Effector memory CD8-positive, alpha-beta T cell (primary cell): ENCODE measurements around the gene LMF2.

Source experiments
- ATAC-seq: fragments of 150-1000 bp; cut with Tn5 transposase; replicated peaks from 2 replicates; pipeline ENCODE4 v1.10.0; 2021; ENCODE audit warnings: mild to moderate bottlenecking, moderate library complexity
- DNase-seq, 3 experiments: peaks; one replicate each; pipeline ENCODE4 v3.0.0; 2021
- H3K27ac Mint-ChIP-seq, 2 donors: one replicate each; pipeline ENCODE4 v1.8.0; 2022; ENCODE audit warnings: mild to moderate bottlenecking in 2 of 2, mixed read lengths in 2 of 2, moderate library complexity in 2 of 2
- H3K27me3 Mint-ChIP-seq, 2 donors: one replicate each; pipeline ENCODE4 v1.8.0; 2022; ENCODE audit warnings: mixed read lengths in 2 of 2
- H3K36me3 Mint-ChIP-seq: one replicate; pipeline ENCODE4 v1.8.0; 2022; ENCODE audit warnings: mild to moderate bottlenecking, moderate library complexity, mixed read lengths; ENCODE audit not compliant: insufficient read depth
- H3K4me1 Mint-ChIP-seq, 2 donors: one replicate each; pipeline ENCODE4 v1.8.0; 2022; ENCODE audit warnings: low read depth in 2 of 2, mixed read lengths in 2 of 2
- H3K4me3 Mint-ChIP-seq, 2 donors: one replicate each; pipeline ENCODE4 v1.8.0; 2022; ENCODE audit warnings: mild to moderate bottlenecking in 2 of 2, mixed read lengths in 2 of 2, moderate library complexity in 2 of 2
- H3K9me3 Mint-ChIP-seq, 2 donors: one replicate each; pipeline ENCODE4 v1.8.0; 2022; ENCODE audit warnings: mixed read lengths in 2 of 2
- total RNA-seq, 9 experiments: gene quantifications; one replicate each; lab custom pipeline; 2026; lab: John Stamatoyannopoulos, UW

The LMF2 gene
- total RNA-seq = 64.4 to 149 (median 101) reads per million in 9 experiments

- Mint-ChIP-seq H3K4me3 (peak within 1 kb of the TSS; percentile 95 to 98), H3K9me3 (no peaks in the 10 kb centered on the region), H3K36me3 (peaks cover 27% of the 10 kb centered on the region), H3K27ac (peak within 1 kb of the TSS; percentile 95 to 97), H3K27me3 (no peaks in the 10 kb centered on the region), H3K4me1 (peaks cover 11 to 16% of the 10 kb centered on the region in 2 donors)
- DNase-seq = peak; percentile 83 to 86 (median 86)
- peak; percentile 76 for ATAC-seq
These were observed at the start of gene LMF2 for GRCh38 chr22:50507421-50507990. LMF2 (minus strand) TSS chr22:50507702; CDS start chr22:50507675, 27 bp downstream.

GRCh38 chr22:50556703-50557102, 49.2 kb upstream of the LMF2 start:
- Mint-ChIP-seq H3K36me3 (peaks cover 9% of the 10 kb centered on the region), H3K4me3 (no peak overlapping the region), H3K27ac (no peak overlapping the region), H3K27me3 (no peaks in the 10 kb centered on the region), H3K4me1 (peaks cover 8% of the 10 kb centered on the region in 2 donors), H3K9me3 (no peaks in the 10 kb centered on the region)
- no peak for DNase-seq
- no peak for ATAC-seq

- no peak for ATAC-seq
- Mint-ChIP-seq H3K27me3 (no peaks in the 10 kb centered on the region), H3K4me1 (peaks cover 10 to 15% of the 10 kb centered on the region in 2 donors), H3K4me3 (no peak overlapping the region), H3K36me3 (peaks cover 9% of the 10 kb centered on the region), H3K27ac (no peak overlapping the region), H3K9me3 (no peaks in the 10 kb centered on the region)
- no peak for DNase-seq
These were observed 45.8 kb upstream of the LMF2 start for GRCh38 chr22:50553310-50553709.

GRCh38 chr22:50551160-50551752, 43.8 kb upstream of the LMF2 start:
- no peaks in the 10 kb centered on the region for H3K27me3 Mint-ChIP-seq
- DNase-seq (no peak), ATAC-seq (no peak)
- H3K36me3 Mint-ChIP-seq = peaks cover 9% of the 10 kb centered on the region
- H3K4me1 Mint-ChIP-seq = peaks cover 10 to 15% of the 10 kb centered on the region in 2 donors
- peak overlapping the region in 1 of 2 donors; percentile 91 for H3K27ac Mint-ChIP-seq
- no peaks in the 10 kb centered on the region for H3K9me3 Mint-ChIP-seq
- peak overlapping the region in 1 of 2 donors; percentile 77 for H3K4me3 Mint-ChIP-seq

- DNase-seq (no peak), ATAC-seq (no peak)
- H3K27ac Mint-ChIP-seq = peak overlapping the region; percentile 87 to 91
- H3K4me3 Mint-ChIP-seq = peak overlapping the region; percentile 77 to 83
- H3K9me3 Mint-ChIP-seq = no peaks in the 10 kb centered on the region
- peaks cover 9% of the 10 kb centered on the region for H3K36me3 Mint-ChIP-seq
- peaks cover 19 to 24% of the 10 kb centered on the region in 2 donors for H3K4me1 Mint-ChIP-seq
- no peaks in the 10 kb centered on the region for H3K27me3 Mint-ChIP-seq
These were observed 42.9 kb upstream of the LMF2 start for GRCh38 chr22:50550395-50550794.

GRCh38 chr22:50548921-50549790, 41.7 kb upstream of the LMF2 start:
- DNase-seq (no peak), ATAC-seq (peak; percentile 2)
- Mint-ChIP-seq H3K4me1 (peaks cover 31 to 35% of the 10 kb centered on the region in 2 donors), H3K4me3 (peak overlapping the region; percentile 77 to 83), H3K27me3 (no peaks in the 10 kb centered on the region), H3K36me3 (peaks cover 17% of the 10 kb centered on the region), H3K27ac (peak overlapping the region in 1 of 2 donors; percentile 87), H3K9me3 (no peaks in the 10 kb centered on the region)

GRCh38 chr22:50548040-50548920, 40.8 kb upstream of the LMF2 start:
- Mint-ChIP-seq H3K36me3 (peaks cover 17% of the 10 kb centered on the region), H3K27ac (peak overlapping the region; percentile 79 to 90), H3K4me3 (peak overlapping the region; percentile 56 to 77), H3K9me3 (no peaks in the 10 kb centered on the region), H3K27me3 (no peaks in the 10 kb centered on the region), H3K4me1 (peaks cover 31 to 35% of the 10 kb centered on the region in 2 donors)
- peak; percentile 50 for ATAC-seq
- DNase-seq = peak in 2 of 3 experiments; percentile 38 to 54

- Mint-ChIP-seq H3K9me3 (no peaks in the 10 kb centered on the region), H3K27ac (peak overlapping the region; percentile 79 to 90), H3K4me3 (peak overlapping the region; percentile 56 to 59), H3K4me1 (peaks cover 33 to 35% of the 10 kb centered on the region in 2 donors), H3K36me3 (peaks cover 17% of the 10 kb centered on the region), H3K27me3 (no peaks in the 10 kb centered on the region)
- DNase-seq (no peak), ATAC-seq (no peak)
These were observed 39.9 kb upstream of the LMF2 start for GRCh38 chr22:50547263-50547985.

- no peak for ATAC-seq
- DNase-seq = no peak
- H3K9me3 Mint-ChIP-seq = no peaks in the 10 kb centered on the region
- peaks cover 18% of the 10 kb centered on the region for H3K36me3 Mint-ChIP-seq
- H3K27ac Mint-ChIP-seq = peak overlapping the region; percentile 76 to 92
- peaks cover 35% of the 10 kb centered on the region in 2 donors for H3K4me1 Mint-ChIP-seq
- peak overlapping the region in 1 of 2 donors; percentile 78 for H3K4me3 Mint-ChIP-seq
- H3K27me3 Mint-ChIP-seq = no peaks in the 10 kb centered on the region
These were observed 39.1 kb upstream of the LMF2 start for GRCh38 chr22:50546326-50547262.

GRCh38 chr22:50545522-50546325, 38.2 kb upstream of the LMF2 start, which contains the start of gene KLHDC7B:
KLHDC7B (plus strand) TSS chr22:50545899; CDS start chr22:50546244, 345 bp downstream.
- no peaks in the 10 kb centered on the region for H3K27me3 Mint-ChIP-seq
- peaks cover 32 to 38% of the 10 kb centered on the region in 2 donors for H3K4me1 Mint-ChIP-seq
- H3K36me3 Mint-ChIP-seq = peaks cover 18% of the 10 kb centered on the region
- DNase-seq (no peak), ATAC-seq (peak; percentile 5)
- H3K27ac Mint-ChIP-seq = peak within 1 kb of the TSS; percentile 76 to 92
- H3K9me3 Mint-ChIP-seq = no peaks in the 10 kb centered on the region
- peak within 1 kb of the TSS; percentile 71 to 78 for H3K4me3 Mint-ChIP-seq

GRCh38 chr22:50544746-50545253, 37.3 kb upstream of the LMF2 start:
- H3K4me1 Mint-ChIP-seq = peaks cover 27 to 32% of the 10 kb centered on the region in 2 donors
- no peaks in the 10 kb centered on the region for H3K9me3 Mint-ChIP-seq
- DNase-seq (no peak), ATAC-seq (peak; percentile 24)
- H3K4me3 Mint-ChIP-seq = peak overlapping the region; percentile 71 to 78
- H3K36me3 Mint-ChIP-seq = peaks cover 18% of the 10 kb centered on the region
- no peaks in the 10 kb centered on the region for H3K27me3 Mint-ChIP-seq
- peak overlapping the region; percentile 76 to 92 for H3K27ac Mint-ChIP-seq
